ENCODE results near the gene MAPK1IP1L. TPM values are rescaled to one million over a fixed set of nuclear protein-coding genes. Genes with fewer than 3 reads are reported as not detected.

The MAPK1IP1L gene
- total RNA-seq, 4 donors from 2014 or later, result 8.5 to 88.7 (median 27.9) TPM

DNA sequence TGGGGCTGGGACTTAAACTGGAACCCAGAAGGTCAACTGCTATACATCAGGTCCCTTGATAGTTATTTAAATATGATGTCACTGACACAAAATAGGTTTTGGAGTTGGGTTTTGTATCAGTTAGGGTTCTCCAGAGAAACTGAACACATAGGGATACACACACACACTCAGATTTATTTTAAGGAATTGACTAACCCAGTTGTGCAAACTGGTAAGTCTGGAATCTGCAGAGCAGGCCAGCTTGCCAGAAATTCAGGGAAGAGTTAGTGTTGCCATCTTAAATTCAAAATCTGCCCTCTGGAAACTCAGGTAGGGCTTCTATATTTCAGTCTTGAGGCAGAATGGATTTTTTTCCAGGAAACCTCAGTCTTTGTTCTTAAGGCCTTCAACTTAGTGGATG lies 36.9 kb downstream of the MAPK1IP1L start:
- intact Hi-C loops (cut with DNase I; ENCODE audit: low total_unique reads), result loop anchor here (10.0 kb wide), 1 partner anchor 76 kb away; no protein-coding TSS in a partner anchor

GRCh38 chr14:55092341-55092740 lies 40.9 kb downstream of the MAPK1IP1L start:
- intact Hi-C loops (cut with DNase I; ENCODE audit: low total_unique reads), result no loop called here

More for the DNA sequence above, 36.9 kb downstream of the MAPK1IP1L start:
- Histone ChIP-seq H3K27me3 (no peaks in the 10 kb centered on the region), H3K9me3 (no peaks in the 10 kb centered on the region), H3K4me1 (no peaks in the 10 kb centered on the region), H3K36me3 (no peaks in the 10 kb centered on the region), H3K27ac (no peak overlapping the region), H3K4me3 (no peak overlapping the region)
- no peak for DNase-seq
- TF ChIP-seq POLR2A (IDR thresholded peaks at IDR 0.05), result no peak
- TF ChIP-seq, protein P1, sequence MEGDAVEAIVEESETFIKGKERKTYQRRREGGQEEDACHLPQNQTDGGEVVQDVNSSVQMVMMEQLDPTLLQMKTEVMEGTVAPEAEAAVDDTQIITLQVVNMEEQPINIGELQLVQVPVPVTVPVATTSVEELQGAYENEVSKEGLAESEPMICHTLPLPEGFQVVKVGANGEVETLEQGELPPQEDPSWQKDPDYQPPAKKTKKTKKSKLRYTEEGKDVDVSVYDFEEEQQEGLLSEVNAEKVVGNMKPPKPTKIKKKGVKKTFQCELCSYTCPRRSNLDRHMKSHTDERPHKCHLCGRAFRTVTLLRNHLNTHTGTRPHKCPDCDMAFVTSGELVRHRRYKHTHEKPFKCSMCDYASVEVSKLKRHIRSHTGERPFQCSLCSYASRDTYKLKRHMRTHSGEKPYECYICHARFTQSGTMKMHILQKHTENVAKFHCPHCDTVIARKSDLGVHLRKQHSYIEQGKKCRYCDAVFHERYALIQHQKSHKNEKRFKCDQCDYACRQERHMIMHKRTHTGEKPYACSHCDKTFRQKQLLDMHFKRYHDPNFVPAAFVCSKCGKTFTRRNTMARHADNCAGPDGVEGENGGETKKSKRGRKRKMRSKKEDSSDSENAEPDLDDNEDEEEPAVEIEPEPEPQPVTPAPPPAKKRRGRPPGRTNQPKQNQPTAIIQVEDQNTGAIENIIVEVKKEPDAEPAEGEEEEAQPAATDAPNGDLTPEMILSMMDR (IDR thresholded peaks at IDR 0.05), result no peak

DNA sequence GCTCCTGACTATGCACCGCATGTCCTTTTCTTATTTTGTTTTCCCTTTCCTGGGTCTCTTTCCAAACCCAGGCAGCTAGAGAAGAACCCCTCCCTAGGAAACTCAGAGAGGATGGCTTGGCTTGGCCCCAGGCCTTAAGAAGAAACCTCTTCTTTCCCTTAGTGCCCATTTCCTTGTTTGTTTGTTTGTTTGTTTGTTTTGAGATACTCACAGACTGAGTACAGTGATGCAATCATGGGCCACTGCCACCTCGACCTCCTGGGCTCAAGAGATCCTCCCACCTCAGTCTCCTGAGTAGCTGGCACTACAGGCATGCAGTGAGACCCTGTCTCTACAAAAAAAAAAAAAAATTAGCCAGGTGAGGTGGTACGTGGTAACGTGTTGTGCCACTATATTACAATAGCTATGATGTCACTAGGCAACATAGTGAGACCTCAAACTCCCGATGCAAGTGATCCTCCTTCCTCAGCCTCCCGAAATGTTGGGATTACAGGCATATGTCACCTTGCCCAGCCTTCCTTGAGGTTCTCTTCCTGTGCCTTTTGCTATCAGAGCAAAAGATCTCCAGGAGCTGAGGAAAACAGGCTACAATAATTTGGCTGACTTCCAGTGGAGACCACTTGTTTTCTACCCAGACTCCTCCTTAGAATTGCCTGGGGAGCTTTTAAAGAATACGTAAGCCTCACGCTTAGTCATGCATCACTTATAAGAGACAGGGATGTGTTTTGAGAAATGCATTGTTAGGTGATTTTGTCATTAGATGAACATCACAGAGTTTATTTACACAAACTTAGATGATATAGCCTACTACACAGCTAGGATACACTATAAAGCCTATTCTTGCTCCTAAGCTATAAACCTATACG lies 43.1 kb downstream of the MAPK1IP1L start:
- no peaks in the 10 kb centered on the region for H3K27me3 ChIP-seq
- H3K36me3 ChIP-seq, result no peaks in the 10 kb centered on the region
- no peaks in the 10 kb centered on the region for H3K9me3 ChIP-seq
- H3K4me3 ChIP-seq, result no peak overlapping the region
- no peak for DNase-seq
- intact Hi-C loops (cut with DNase I; ENCODE audit: low total_unique reads), result no loop called here
- H3K4me1 ChIP-seq, result no peaks in the 10 kb centered on the region
- no peak for TF ChIP-seq POLR2A (IDR thresholded peaks at IDR 0.05)
- TF ChIP-seq, protein P1 (IDR thresholded peaks at IDR 0.05), result no peak
- no peak overlapping the region for H3K27ac ChIP-seq

More at GRCh38 chr14:55092341-55092740, 40.9 kb downstream of the MAPK1IP1L start:
- no peak for DNase-seq
- H3K36me3 ChIP-seq, result no peaks in the 10 kb centered on the region
- TF ChIP-seq, protein P1 (IDR thresholded peaks at IDR 0.05), result no peak
- TF ChIP-seq POLR2A (IDR thresholded peaks at IDR 0.05), result no peak
- no peak overlapping the region for H3K27ac ChIP-seq
- H3K4me1 ChIP-seq, result no peaks in the 10 kb centered on the region
- H3K9me3 ChIP-seq, result no peaks in the 10 kb centered on the region
- H3K27me3 ChIP-seq, result no peaks in the 10 kb centered on the region
- no peak overlapping the region for H3K4me3 ChIP-seq

GRCh38 chr14:55097881-55098560 lies 46.6 kb downstream of the MAPK1IP1L start:
- H3K9me3 ChIP-seq, result no peaks in the 10 kb centered on the region
- no peak for DNase-seq
- no peak for TF ChIP-seq POLR2A (IDR thresholded peaks at IDR 0.05)
- TF ChIP-seq, protein P1 (IDR thresholded peaks at IDR 0.05), result no peak
- H3K4me3 ChIP-seq, result no peak overlapping the region
- peak overlapping the region; percentile 66 to 96 for H3K27ac ChIP-seq
- intact Hi-C loops (cut with DNase I; ENCODE audit: low total_unique reads), result no loop called here
- no peaks in the 10 kb centered on the region for H3K36me3 ChIP-seq
- H3K4me1 ChIP-seq, result peaks cover 6 to 17% of the 10 kb centered on the region in 2 donors
- no peaks in the 10 kb centered on the region for H3K27me3 ChIP-seq

DNA sequence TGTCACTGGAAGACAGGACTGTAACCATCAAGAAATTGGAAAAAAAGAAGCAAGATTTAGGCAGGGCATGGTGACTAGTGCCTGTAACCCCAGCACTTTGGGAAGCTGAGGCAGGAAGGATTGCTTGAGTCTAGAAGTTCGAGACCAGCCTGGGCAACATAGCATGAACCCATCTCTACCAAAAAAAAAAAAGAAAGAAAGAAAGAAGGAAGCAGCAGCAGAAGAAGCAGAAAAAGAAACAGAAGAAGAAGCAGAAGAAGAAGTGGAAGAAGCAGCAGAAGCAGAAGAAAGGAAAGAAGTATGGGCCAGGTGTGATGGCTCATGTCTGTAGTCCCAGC lies 47.1 kb downstream of the MAPK1IP1L start:
- no peaks in the 10 kb centered on the region for H3K27me3 ChIP-seq
- no peak overlapping the region for H3K4me3 ChIP-seq
- intact Hi-C loops (cut with DNase I; ENCODE audit: low total_unique reads), result no loop called here
- TF ChIP-seq, protein P1 (IDR thresholded peaks at IDR 0.05), result no peak
- no peak for TF ChIP-seq POLR2A (IDR thresholded peaks at IDR 0.05)
- H3K9me3 ChIP-seq, result no peaks in the 10 kb centered on the region
- H3K27ac ChIP-seq, result peak overlapping the region; percentile 66 to 96
- peaks cover 11 to 19% of the 10 kb centered on the region in 2 donors for H3K4me1 ChIP-seq
- no peak for DNase-seq
- no peaks in the 10 kb centered on the region for H3K36me3 ChIP-seq
